ENCODE measurements around the gene PRMT3. TPM values are rescaled to one million over a fixed set of nuclear protein-coding genes. Genes with fewer than 3 reads are reported as not detected.

PRMT3 gene
- total RNA-seq, 1 experiment from 2014 or later, result 23.6 TPM

DNA sequence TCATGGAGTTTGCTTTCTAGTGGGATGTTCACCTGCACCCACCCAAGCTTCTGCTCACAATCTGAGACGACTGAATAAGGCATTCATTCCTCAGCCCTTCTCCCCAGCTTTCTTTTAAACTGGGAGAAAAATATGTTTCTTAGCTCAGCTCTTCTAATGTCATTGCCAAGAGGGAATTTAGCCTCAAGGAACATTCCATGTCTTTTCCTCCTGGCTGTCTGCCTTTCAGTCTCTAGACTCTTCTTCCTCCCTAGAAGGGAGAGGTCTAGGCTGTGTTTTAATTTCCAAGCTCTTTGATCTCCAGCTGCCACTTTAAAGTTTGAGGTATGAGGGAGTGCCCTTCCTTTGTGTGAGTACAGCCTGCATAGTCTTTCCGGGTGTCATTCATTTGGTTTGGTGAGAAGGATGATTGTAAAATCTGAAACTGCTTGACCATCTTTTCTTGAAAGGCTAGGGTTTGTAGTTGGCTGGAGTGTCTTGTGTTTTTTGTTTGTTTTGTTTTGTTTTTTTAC is 35.7 kb upstream of the PRMT3 start:
- ChIA-PET CTCF (interaction anchor here (1.0 kb wide), 1 partner anchor 219 kb away, joined by 3 read pairs; no protein-coding TSS in a partner anchor), POLR2A (ENCODE audit: unreplicated experiment) (no interaction called here)
- Histone ChIP-seq H3K9me2 (ENCODE audit: insufficient read depth) (no peaks in the 10 kb centered on the region), H3K27me3 (ENCODE audit: insufficient read depth, low read depth) (peaks cover 12% of the 10 kb centered on the region), H3F3A (ENCODE audit: insufficient read depth, low read depth) (no peaks in the 10 kb centered on the region), H3K9me3 (ENCODE audit: insufficient read depth, low read depth) (no peaks in the 10 kb centered on the region), H3K4me3 (no peak overlapping the region), H2AFZ (no peak overlapping the region), H3K36me3 (ENCODE audit: low read depth) (no peaks in the 10 kb centered on the region), H4K20me1 (ENCODE audit: insufficient read depth) (no peaks in the 10 kb centered on the region), H3K27ac (no peak overlapping the region), H3K4me2 (no peak overlapping the region), H3K4me1 (replicated peaks; ENCODE audit: insufficient read depth) (no peaks in the 10 kb centered on the region; the same call in 1 of the 2 replicates), H3K79me2 (ENCODE audit: low read depth) (no peaks in the 10 kb centered on the region)
- intact Hi-C loops (cut with micrococcal nuclease; ENCODE audit: unreplicated experiment), result loop anchor here (5.0 to 10.0 kb wide), 3 partner anchors 397 to 1280 kb away; no protein-coding TSS in a partner anchor
- no TSS peak for BruUV-seq (replicated peaks)
- DNase-seq, result no peak
- TF ChIP-seq EZH2 (IDR thresholded peaks at IDR 0.05; ENCODE audit: low read depth), result no peak
- TF ChIP-seq, protein P1, sequence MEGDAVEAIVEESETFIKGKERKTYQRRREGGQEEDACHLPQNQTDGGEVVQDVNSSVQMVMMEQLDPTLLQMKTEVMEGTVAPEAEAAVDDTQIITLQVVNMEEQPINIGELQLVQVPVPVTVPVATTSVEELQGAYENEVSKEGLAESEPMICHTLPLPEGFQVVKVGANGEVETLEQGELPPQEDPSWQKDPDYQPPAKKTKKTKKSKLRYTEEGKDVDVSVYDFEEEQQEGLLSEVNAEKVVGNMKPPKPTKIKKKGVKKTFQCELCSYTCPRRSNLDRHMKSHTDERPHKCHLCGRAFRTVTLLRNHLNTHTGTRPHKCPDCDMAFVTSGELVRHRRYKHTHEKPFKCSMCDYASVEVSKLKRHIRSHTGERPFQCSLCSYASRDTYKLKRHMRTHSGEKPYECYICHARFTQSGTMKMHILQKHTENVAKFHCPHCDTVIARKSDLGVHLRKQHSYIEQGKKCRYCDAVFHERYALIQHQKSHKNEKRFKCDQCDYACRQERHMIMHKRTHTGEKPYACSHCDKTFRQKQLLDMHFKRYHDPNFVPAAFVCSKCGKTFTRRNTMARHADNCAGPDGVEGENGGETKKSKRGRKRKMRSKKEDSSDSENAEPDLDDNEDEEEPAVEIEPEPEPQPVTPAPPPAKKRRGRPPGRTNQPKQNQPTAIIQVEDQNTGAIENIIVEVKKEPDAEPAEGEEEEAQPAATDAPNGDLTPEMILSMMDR (conservative IDR thresholded peaks at IDR 0.05), result no peak

DNA sequence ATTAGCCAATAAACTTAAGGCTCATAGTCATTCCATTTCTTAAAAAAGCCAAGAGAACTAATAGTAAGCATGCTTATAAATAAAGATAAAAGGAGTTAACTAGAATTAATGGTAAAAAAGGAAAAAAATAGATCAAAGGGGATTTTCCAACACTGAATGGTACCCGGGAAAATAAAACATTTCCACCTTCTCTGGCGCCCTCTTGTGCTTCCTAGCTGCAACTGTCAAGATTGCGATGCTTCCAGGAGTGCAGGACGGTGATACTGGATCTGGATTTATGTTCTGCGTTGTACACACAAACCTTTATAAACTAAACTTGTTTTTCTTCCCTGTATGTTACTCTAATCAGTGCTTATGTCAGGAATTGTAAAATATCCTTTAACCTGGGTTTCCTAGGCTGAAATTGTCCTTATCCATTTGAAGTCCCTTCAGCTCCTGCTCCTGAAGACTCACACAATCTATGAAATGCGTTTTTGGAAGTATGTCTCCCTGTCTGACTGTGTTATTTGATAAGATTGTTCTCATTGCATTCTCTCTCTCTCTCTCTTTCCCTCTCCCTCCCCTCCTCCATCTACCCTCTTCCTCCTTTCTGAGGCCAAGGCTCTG is 33.6 kb upstream of the PRMT3 start:
- no peak for DNase-seq
- no TSS peak for BruUV-seq (replicated peaks)
- H3K27me3 ChIP-seq (ENCODE audit: insufficient read depth, low read depth), result no peaks in the 10 kb centered on the region
- CTCF ChIA-PET, result interaction anchor here (0.6 to 2.5 kb wide), 6 partner anchors 199 to 418 kb away, joined by 3 to 17 read pairs (median 4); no protein-coding TSS in a partner anchor
- intact Hi-C loops (cut with micrococcal nuclease; ENCODE audit: unreplicated experiment), result loop anchor here (1.0 to 10.0 kb wide), 5 partner anchors 226 to 1282 kb away; no protein-coding TSS in a partner anchor
- H3K79me2 ChIP-seq (ENCODE audit: low read depth), result no peaks in the 10 kb centered on the region
- H3F3A ChIP-seq (ENCODE audit: insufficient read depth, low read depth), result no peaks in the 10 kb centered on the region
- H3K9me2 ChIP-seq (ENCODE audit: insufficient read depth), result no peaks in the 10 kb centered on the region
- H3K4me1 ChIP-seq (replicated peaks; ENCODE audit: insufficient read depth), result no peaks in the 10 kb centered on the region; the same call in 1 of the 2 replicates
- no peaks in the 10 kb centered on the region for H4K20me1 ChIP-seq (ENCODE audit: insufficient read depth)
- no peak for TF ChIP-seq EZH2 (IDR thresholded peaks at IDR 0.05; ENCODE audit: low read depth)
- TF ChIP-seq, protein P1 (conservative IDR thresholded peaks at IDR 0.05), result peak; percentile 84
- no peaks in the 10 kb centered on the region for H3K36me3 ChIP-seq (ENCODE audit: low read depth)
- peak overlapping the region; percentile 41; the same call in 1 of the 2 replicates for H2AFZ ChIP-seq
- H3K4me3 ChIP-seq, result no peak overlapping the region
- no peak overlapping the region for H3K4me2 ChIP-seq
- POLR2A ChIA-PET (ENCODE audit: unreplicated experiment), result interaction anchor here (0.5 kb wide), 1 partner anchor 1110 kb away, joined by 6 read pairs; no protein-coding TSS in a partner anchor
- H3K27ac ChIP-seq, result no peak overlapping the region
- no peaks in the 10 kb centered on the region for H3K9me3 ChIP-seq (ENCODE audit: insufficient read depth, low read depth)

DNA sequence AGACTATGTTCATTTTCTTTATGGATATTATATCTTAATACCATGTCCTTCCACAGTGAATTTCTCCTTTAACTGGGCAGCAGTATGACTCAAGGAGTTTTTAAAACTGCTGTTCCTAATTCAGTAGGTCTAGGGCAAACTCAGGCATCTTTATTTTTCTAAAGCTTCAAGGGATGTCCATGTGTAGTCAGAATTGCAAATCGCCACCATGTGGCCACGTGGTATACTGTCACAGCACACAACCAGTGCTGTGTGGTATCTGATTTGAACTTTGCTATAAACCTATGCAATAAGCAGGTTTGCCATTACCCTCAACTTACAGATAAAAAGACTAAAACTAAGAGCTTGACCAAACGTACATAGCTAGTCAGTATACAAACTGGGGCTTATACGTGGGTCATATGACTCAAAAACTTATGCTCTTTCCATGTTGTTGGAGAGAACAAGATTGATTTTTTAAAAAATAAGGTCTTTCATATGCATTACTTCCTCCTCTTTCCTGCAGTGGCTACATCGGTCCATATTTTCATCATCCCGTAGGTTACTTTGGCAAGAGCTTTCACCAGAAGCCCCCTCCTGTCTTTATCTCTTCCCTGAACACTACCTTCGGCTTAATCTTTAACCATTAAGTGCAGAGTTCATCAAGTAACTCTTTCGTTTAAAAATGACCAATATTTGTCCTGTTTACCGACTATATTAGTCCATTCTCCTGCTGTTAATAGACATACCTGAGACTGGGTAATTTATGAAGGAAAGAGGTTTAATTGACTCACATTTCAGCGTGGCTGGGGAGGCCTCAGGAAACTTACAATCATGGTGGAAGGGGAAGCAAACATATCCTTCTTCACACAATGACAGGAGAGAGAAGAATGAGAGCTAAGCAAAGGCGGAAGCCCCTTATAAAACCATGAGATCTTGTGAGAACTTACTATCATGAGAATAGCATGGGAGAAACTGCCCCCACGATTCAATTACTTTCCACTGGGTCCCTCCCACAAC is 32.0 kb upstream of the PRMT3 start:
- POLR2A ChIA-PET (ENCODE audit: unreplicated experiment), result no interaction called here
- Histone ChIP-seq H3K9me3 (ENCODE audit: insufficient read depth, low read depth) (no peaks in the 10 kb centered on the region), H3K4me2 (no peak overlapping the region), H3K27me3 (ENCODE audit: insufficient read depth, low read depth) (no peaks in the 10 kb centered on the region), H3K27ac (no peak overlapping the region), H3K79me2 (ENCODE audit: low read depth) (no peaks in the 10 kb centered on the region), H3F3A (ENCODE audit: insufficient read depth, low read depth) (no peaks in the 10 kb centered on the region), H3K4me3 (no peak overlapping the region), H3K36me3 (ENCODE audit: low read depth) (no peaks in the 10 kb centered on the region), H3K9me2 (ENCODE audit: insufficient read depth) (no peaks in the 10 kb centered on the region), H4K20me1 (ENCODE audit: insufficient read depth) (no peaks in the 10 kb centered on the region), H3K4me1 (replicated peaks; ENCODE audit: insufficient read depth) (no peaks in the 10 kb centered on the region; the same call in 1 of the 2 replicates), H2AFZ (no peak overlapping the region)
- TF ChIP-seq EZH2 (IDR thresholded peaks at IDR 0.05; ENCODE audit: low read depth), result no peak
- TF ChIP-seq, protein P1 (conservative IDR thresholded peaks at IDR 0.05), result peak; percentile 74
- BruUV-seq (replicated peaks), result no TSS peak
- DNase-seq, result peak in 1 of 2 experiments; percentile 46
- CTCF ChIA-PET, result interaction anchor here (0.6 to 2.5 kb wide), 3 partner anchors 227 to 451 kb away, joined by 4 to 17 read pairs (median 8); no protein-coding TSS in a partner anchor
- intact Hi-C loops (cut with micrococcal nuclease; ENCODE audit: unreplicated experiment), result loop anchor here (2.0 to 10.0 kb wide), 2 partner anchors 401 to 451 kb away; no protein-coding TSS in a partner anchor

Measured in PC-9 (cell line).